LNCAP (cell line): ENCODE measurements around the gene NDUFB5.

Experiments
- TF ChIP-seq, protein P1 (sequence below): fragments of 450-650 bp; IDR thresholded peaks from 2 replicates; pipeline ENCODE4 v1.5.1; 2017; ENCODE audit warnings: mild to moderate bottlenecking

The NDUFB5 gene

DNA sequence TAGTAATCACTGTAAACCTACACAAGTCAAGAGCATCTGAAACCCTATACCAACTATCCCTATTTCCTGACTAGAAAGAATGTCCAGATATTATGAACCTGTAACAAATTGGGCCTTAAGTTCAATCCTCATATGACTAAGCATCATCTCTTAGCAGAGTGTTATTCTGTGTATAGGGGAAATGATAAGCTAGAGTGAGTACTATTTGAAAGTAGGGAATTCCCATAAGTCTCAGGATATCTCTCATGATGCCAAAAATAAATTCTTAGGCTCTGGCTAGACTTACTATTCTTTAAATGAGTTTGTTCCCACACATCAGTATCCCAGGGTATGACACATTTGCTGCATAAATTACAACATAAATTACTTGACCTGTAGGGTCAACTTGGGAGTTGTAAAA is 15.5 kb upstream of the NDUFB5 start:
- TF ChIP-seq, protein P1, sequence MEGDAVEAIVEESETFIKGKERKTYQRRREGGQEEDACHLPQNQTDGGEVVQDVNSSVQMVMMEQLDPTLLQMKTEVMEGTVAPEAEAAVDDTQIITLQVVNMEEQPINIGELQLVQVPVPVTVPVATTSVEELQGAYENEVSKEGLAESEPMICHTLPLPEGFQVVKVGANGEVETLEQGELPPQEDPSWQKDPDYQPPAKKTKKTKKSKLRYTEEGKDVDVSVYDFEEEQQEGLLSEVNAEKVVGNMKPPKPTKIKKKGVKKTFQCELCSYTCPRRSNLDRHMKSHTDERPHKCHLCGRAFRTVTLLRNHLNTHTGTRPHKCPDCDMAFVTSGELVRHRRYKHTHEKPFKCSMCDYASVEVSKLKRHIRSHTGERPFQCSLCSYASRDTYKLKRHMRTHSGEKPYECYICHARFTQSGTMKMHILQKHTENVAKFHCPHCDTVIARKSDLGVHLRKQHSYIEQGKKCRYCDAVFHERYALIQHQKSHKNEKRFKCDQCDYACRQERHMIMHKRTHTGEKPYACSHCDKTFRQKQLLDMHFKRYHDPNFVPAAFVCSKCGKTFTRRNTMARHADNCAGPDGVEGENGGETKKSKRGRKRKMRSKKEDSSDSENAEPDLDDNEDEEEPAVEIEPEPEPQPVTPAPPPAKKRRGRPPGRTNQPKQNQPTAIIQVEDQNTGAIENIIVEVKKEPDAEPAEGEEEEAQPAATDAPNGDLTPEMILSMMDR: no peak

DNA sequence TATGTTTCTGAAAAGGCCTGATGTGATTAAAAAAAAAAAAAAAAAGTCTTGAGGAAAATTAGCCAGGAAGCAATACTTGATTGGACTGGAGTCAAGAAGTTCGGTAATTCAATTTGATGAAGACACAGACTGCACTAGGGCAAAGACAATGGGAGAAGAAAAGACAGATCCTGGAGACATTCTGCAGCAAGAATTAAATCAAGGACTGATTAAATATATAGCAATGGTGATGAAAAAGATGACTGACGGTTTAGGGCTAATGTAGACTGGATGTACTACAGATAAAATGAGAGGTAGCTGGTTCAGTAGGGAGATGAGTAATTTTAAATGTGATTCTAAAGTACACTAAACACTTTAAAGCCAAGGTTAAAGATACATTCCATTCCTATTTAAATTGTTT is 13.9 kb upstream of the NDUFB5 start:
- TF ChIP-seq, protein P1: no peak

DNA sequence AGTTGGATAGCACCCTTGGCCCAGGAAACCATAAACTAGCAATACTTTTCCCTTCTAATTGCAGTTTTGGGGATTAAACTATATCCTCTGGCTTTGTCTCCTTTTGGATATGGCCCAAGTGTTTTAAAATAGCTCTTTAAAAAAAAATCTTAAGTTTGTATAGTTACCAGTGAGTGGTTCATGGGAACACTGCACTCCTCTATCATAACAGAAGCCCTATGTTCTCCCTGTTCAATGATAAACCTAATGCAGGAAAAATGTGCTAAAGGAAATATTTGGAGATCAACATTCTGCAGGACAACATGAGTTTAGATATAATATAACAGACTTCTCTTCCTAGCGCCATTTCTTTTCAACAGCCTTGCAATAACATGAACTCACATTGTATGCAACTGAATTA is 13.3 kb upstream of the NDUFB5 start:
- TF ChIP-seq, protein P1: no peak

DNA sequence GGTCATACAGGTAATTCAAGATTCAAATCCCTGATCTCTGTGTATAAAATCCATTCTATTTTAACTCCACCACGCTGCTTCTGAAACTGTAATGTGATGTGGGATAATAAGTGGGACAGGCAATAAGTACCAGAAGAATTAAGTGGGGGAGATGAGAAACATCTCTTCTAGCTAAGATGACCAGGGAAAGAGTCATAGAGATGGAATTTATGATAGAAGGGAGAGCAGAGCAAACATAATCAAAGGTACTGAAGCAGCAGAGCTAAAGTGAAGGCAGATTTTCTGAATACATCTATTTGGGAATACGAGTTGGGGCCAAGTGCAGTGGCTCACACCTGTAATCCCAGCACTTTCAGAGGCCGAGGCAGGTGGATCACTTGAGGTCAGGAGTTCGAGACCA is 5.1 kb upstream of the NDUFB5 start:
- TF ChIP-seq, protein P1: no peak

DNA sequence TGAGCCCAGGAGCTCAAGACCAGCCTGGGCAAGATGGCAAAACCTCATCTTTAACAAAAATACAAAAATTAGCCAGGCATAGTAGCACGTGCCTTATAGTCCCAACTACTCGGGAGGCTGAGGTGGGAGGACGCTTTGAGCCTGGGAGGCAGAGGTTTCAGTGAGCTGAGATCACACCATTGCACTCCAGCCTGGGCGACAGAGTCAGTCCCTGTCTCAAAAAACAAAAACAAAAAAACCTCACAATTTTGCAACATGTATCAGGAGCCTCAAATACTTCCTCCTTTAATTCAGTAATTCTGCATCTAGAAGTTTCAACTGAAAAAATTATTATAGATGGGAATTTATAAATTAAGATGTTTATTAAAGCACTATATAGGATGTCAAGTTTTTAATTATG is 1.3 kb upstream of the NDUFB5 start:
- TF ChIP-seq, protein P1: no peak

DNA sequence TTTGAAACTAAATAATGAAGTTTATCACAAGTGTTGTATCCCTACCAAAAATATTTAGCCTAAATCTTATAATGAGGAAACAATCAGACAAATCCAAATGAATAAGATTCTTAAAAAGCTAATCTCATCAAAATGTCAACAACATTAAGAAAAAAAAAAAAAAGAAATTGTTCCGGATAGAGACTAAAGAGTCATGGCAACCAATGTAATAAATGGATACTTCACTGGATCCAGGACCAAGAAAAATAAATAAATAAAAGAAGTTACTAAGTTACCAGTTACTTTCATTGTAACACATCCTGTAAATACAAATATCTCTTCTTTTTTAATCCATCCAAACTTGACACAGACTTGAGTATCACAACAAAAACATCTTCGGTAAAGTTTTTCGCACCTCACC is 763 bp upstream of the NDUFB5 start:
- TF ChIP-seq, protein P1: no peak

DNA sequence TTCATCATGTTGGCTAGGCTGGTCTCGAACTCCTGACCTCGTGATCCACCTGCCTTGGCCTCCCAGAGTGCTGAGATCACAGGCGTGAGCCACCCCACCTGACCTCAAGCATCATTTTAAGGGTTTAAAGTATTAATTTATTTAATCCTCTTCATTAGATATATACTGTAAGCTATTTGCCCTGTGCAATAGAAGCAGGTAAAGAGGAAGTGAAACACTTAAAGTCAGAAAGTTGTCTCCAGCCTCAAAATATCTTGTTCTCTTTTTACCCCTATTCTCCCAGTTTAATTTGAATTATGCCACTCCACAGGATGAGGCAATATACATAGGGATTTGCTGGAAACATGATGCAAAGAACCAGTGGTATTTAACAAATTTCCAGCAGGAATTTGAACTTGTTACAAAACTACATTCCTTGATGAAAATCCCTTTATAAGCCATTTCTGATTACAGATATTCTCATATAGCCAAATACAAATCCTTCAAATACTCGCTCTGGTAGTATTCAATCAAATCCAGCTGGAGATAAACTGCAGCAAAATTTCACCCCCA is 2.0 kb downstream of the NDUFB5 start:
- TF ChIP-seq, protein P1: no peak
